Breast epithelium (tissue), 3 donors: ENCODE data around the gene CCDC80.

ENCODE experiments used
- POLR2AphosphoS5 ChIP-seq, 3 donors: sonication (generic); formaldehyde crosslinking; IDR thresholded peaks; one replicate each; pipeline ENCODE4 v1.6.1; 2017; ENCODE audit warnings: antibody characterized with exemption in 3 of 3
- TF ChIP-seq, protein P1 (sequence below), 3 donors: fragments of 450-650 bp; IDR thresholded peaks; one replicate each; pipeline ENCODE4 v1.5.1; 2016 to 2017; ENCODE audit warnings: antibody characterized with exemption in 3 of 3, mild to moderate bottlenecking in 3 of 3, moderate library complexity in 3 of 3

DNA sequence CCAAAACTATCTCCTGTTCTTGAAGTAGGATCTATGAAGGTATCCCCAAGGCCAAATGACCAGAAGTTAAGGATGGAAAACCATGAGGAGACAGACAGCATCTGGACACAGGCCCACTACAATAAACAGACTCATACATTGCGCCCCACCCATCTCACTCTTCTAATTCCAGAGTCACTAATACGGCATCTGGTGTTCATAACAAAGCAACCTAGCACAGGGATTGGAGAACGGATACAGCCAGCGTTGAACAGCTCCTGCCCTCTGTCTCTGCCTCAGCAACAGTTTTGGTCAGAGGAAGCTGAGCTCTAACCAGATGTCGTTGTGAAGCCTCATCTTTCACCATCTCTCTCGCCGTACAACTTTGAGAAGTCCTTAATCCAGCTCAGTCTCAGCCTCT lies 44.5 kb upstream of the CCDC80 start:
- TF ChIP-seq, protein P1, sequence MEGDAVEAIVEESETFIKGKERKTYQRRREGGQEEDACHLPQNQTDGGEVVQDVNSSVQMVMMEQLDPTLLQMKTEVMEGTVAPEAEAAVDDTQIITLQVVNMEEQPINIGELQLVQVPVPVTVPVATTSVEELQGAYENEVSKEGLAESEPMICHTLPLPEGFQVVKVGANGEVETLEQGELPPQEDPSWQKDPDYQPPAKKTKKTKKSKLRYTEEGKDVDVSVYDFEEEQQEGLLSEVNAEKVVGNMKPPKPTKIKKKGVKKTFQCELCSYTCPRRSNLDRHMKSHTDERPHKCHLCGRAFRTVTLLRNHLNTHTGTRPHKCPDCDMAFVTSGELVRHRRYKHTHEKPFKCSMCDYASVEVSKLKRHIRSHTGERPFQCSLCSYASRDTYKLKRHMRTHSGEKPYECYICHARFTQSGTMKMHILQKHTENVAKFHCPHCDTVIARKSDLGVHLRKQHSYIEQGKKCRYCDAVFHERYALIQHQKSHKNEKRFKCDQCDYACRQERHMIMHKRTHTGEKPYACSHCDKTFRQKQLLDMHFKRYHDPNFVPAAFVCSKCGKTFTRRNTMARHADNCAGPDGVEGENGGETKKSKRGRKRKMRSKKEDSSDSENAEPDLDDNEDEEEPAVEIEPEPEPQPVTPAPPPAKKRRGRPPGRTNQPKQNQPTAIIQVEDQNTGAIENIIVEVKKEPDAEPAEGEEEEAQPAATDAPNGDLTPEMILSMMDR (IDR thresholded peaks at IDR 0.05) = no peak
- TF ChIP-seq POLR2AphosphoS5 (IDR thresholded peaks at IDR 0.05) = no peak
